Measurements from ENCODE around the gene LEPROT. TPM values are rescaled to one million over a fixed set of nuclear protein-coding genes. Genes with fewer than 3 reads are reported as not detected.
A peak's percentile ranks its signal among the peaks of the same experiment; 100 is the strongest.

Gene LEPROT
- total and polyA plus RNA-seq, 2 of the 8 experiments (the other 6 are each of a cell fraction or from before 2014, with no cell fraction given), result 25.7 to 27.2 TPM

- TF ChIP-seq PHF8 (conservative IDR thresholded peaks at IDR 0.05; ENCODE audit: low read depth, low read length) (peak; percentile 90), TBP (IDR thresholded peaks at IDR 0.05; ENCODE audit: low read depth, low read length) (peak; percentile 66; the same call in 1 of the 2 replicates), SP4 (IDR thresholded peaks at IDR 0.05; ENCODE audit: low read length) (0 out of 2 replicates have a peak, but pooled peaks have one; percentile 39), POLR2A (IDR thresholded peaks at IDR 0.05; ENCODE audit: control extremely low read depth in 1 of 2, low read depth in 2 of 2, low read length in 2 of 2) (peak in 1 of 2 experiments; percentile 83; a peak in 2 of 3 replicates), HDAC6 (IDR thresholded peaks at IDR 0.05; ENCODE audit: low read depth, low read length) (no peak), GTF2F1 (IDR thresholded peaks at IDR 0.05; ENCODE audit: borderline replicate concordance, low read depth, low read length) (no peak), EP300 (IDR thresholded peaks at IDR 0.05; ENCODE audit: borderline replicate concordance in 1 of 2, low read depth in 2 of 2, low read length in 2 of 2) (no peak), FOSL1 (IDR thresholded peaks at IDR 0.05; ENCODE audit: insufficient read depth, low read depth, low read length) (no peak), CREB1 (IDR thresholded peaks at IDR 0.05) (peak; percentile 28; the same call in 1 of the 2 replicates), EGR1 (IDR thresholded peaks at IDR 0.05; ENCODE audit: borderline replicate concordance, low read depth, low read length) (no peak), MAFK (IDR thresholded peaks at IDR 0.05; ENCODE audit: low read depth, low read length) (no peak), TAF1 (IDR thresholded peaks at IDR 0.05; ENCODE audit: low read depth, low read length) (peak; percentile 86), CBX8 (IDR thresholded peaks at IDR 0.05; ENCODE audit: borderline replicate concordance, low read depth, low read length) (no peak), SRF (IDR thresholded peaks at IDR 0.05; ENCODE audit: low read depth, low read length) (no peak), KDM5A (IDR thresholded peaks at IDR 0.05; ENCODE audit: low read length) (no peak), YY1 (IDR thresholded peaks at IDR 0.05; ENCODE audit: low read depth, low read length) (peak; percentile 86), EZH2 (IDR thresholded peaks at IDR 0.05; ENCODE audit: low read depth, low read length, severe bottlenecking) (no peak), NRF1 (IDR thresholded peaks at IDR 0.05; ENCODE audit: low read depth, low read length) (no peak), ZNF274 (IDR thresholded peaks at IDR 0.05; ENCODE audit: borderline replicate concordance, extremely low read depth, low read length) (no peak), JUN (IDR thresholded peaks at IDR 0.05; ENCODE audit: low read depth, low read length) (no peak), SP1 (IDR thresholded peaks at IDR 0.05; ENCODE audit: low read depth, low read length) (no peak), KDM1A (IDR thresholded peaks at IDR 0.05; ENCODE audit: borderline replicate concordance, low read length) (no peak), CEBPB (IDR thresholded peaks at IDR 0.05; ENCODE audit: low read depth, low read length) (no peak)
- TF ChIP-seq, protein P1, sequence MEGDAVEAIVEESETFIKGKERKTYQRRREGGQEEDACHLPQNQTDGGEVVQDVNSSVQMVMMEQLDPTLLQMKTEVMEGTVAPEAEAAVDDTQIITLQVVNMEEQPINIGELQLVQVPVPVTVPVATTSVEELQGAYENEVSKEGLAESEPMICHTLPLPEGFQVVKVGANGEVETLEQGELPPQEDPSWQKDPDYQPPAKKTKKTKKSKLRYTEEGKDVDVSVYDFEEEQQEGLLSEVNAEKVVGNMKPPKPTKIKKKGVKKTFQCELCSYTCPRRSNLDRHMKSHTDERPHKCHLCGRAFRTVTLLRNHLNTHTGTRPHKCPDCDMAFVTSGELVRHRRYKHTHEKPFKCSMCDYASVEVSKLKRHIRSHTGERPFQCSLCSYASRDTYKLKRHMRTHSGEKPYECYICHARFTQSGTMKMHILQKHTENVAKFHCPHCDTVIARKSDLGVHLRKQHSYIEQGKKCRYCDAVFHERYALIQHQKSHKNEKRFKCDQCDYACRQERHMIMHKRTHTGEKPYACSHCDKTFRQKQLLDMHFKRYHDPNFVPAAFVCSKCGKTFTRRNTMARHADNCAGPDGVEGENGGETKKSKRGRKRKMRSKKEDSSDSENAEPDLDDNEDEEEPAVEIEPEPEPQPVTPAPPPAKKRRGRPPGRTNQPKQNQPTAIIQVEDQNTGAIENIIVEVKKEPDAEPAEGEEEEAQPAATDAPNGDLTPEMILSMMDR (IDR thresholded peaks at IDR 0.05; ENCODE audit: control extremely low read depth in 1 of 3, insufficient read depth in 1 of 3, low read depth in 1 of 3, low read length in 3 of 3), result no peak
These were observed at the start of gene LEPROT, which contains the start of gene LEPR (continued) for GRCh38 chr1:65420590-65421350.

Data from H1 (cell line).